Stimulated activated CD4-positive, alpha-beta T cell treated with anti-CD3 and anti-CD28 coated beads, Interleukin-15, amount 100 ng/mL, for 48 hours (primary cell): ENCODE results near the gene PCSK6.

Source experiments
- DNase-seq, 2 donors: peaks; one replicate each; pipeline ENCODE4 v3.0.0-alpha.2; 2020; ENCODE audit warnings: low read depth in 2 of 2

PCSK6 gene

GRCh38 chr15:101483462-101483861 is 6.0 kb downstream of the PCSK6 start:
- DNase-seq: no peak

GRCh38 chr15:101482526-101483371 is 6.8 kb downstream of the PCSK6 start:
- DNase-seq: no peak

- no peak for DNase-seq
Measured at GRCh38 chr15:101481917-101482525, 7.5 kb downstream of the PCSK6 start.

GRCh38 chr15:101481381-101481705 is 8.2 kb downstream of the PCSK6 start:
- no peak for DNase-seq

- DNase-seq: no peak
Measured at GRCh38 chr15:101480613-101481380, 8.7 kb downstream of the PCSK6 start.

- no peak for DNase-seq
Measured at GRCh38 chr15:101479851-101480612, 9.5 kb downstream of the PCSK6 start.

- no peak for DNase-seq
Measured at GRCh38 chr15:101479342-101479845, 10.1 kb downstream of the PCSK6 start.

- DNase-seq: no peak
Measured at GRCh38 chr15:101478701-101479341, 10.7 kb downstream of the PCSK6 start.

- DNase-seq: no peak
Measured at GRCh38 chr15:101477851-101478362, 11.6 kb downstream of the PCSK6 start.

- no peak for DNase-seq
Measured at GRCh38 chr15:101476756-101477155, 12.8 kb downstream of the PCSK6 start.

- DNase-seq: no peak
Measured at GRCh38 chr15:101474983-101475382, 14.5 kb downstream of the PCSK6 start.

GRCh38 chr15:101474233-101474632 is 15.3 kb downstream of the PCSK6 start:
- no peak for DNase-seq

GRCh38 chr15:101472033-101472432 is 17.5 kb downstream of the PCSK6 start:
- no peak for DNase-seq

GRCh38 chr15:101470548-101471239 is 18.8 kb downstream of the PCSK6 start:
- no peak for DNase-seq

- DNase-seq: no peak
Measured at GRCh38 chr15:101469520-101470288, 19.8 kb downstream of the PCSK6 start.

GRCh38 chr15:101466188-101466587 is 23.3 kb downstream of the PCSK6 start:
- no peak for DNase-seq

- DNase-seq: no peak
Measured at GRCh38 chr15:101464999-101465669, 24.4 kb downstream of the PCSK6 start.

- no peak for DNase-seq
Measured at GRCh38 chr15:101464256-101464998, 25.1 kb downstream of the PCSK6 start.
